Sigmoid colon (tissue), 7 donors: Measurements from ENCODE around the gene RB1. TPM values are rescaled to one million over a fixed set of nuclear protein-coding genes. Genes with fewer than 3 reads are reported as not detected.
A peak's percentile ranks its signal among the peaks of the same experiment; 100 is the strongest.

Experiments used
- DNase-seq: peaks from one replicate; pipeline ENCODE4 v3.0.0-alpha.2; 2019
- H3K27ac ChIP-seq, 4 donors: fragments of 200-600 bp; sonication (generic); one replicate each; pipeline ENCODE4 v1.5.1; 2016 to 2019; ENCODE audit warnings: mild to moderate bottlenecking in 1 of 4
- H3K27me3 ChIP-seq, 3 donors: fragments of 200-600 bp; sonication (generic); one replicate each; pipeline ENCODE4 v1.5.1; 2019; ENCODE audit warnings: mild to moderate bottlenecking in 1 of 3
- H3K36me3 ChIP-seq, 4 donors: fragments of 200-600 bp; sonication (generic); one replicate each; pipeline ENCODE4 v1.5.1; 2016 to 2019
- H3K4me1 ChIP-seq, 4 donors: fragments of 200-600 bp; sonication (generic); one replicate each; pipeline ENCODE4 v1.5.1; 2017 to 2019
- H3K4me3 ChIP-seq, 4 donors: fragments of 200-600 bp; sonication (generic); one replicate each; pipeline ENCODE4 v1.5.1; 2017 to 2019; ENCODE audit warnings: mild to moderate bottlenecking in 2 of 4, moderate library complexity in 1 of 4
- H3K9me3 ChIP-seq, 4 donors: fragments of 200-600 bp in 3 of 4; sonication (generic) in 3 of 4; one replicate each; pipeline versions ENCODE4 v1.5.1 to v1.6.1; 2013 to 2019
- EP300 ChIP-seq, 4 donors: sonication (generic); formaldehyde crosslinking; IDR thresholded peaks; one replicate each; pipeline ENCODE4 v1.6.1; 2017; ENCODE audit warnings: antibody characterized with exemption in 4 of 4
- POLR2A ChIP-seq, 2 donors: fragments of 450-650 bp; IDR thresholded peaks; one replicate each; pipeline ENCODE4 v1.6.1; 2016; ENCODE audit warnings: antibody characterized with exemption in 2 of 2, mild to moderate bottlenecking in 2 of 2, moderate library complexity in 2 of 2
- POLR2AphosphoS5 ChIP-seq, 4 donors: sonication (generic); formaldehyde crosslinking; IDR thresholded peaks; one replicate each; pipeline ENCODE4 v1.6.1; 2017; ENCODE audit warnings: antibody characterized with exemption in 4 of 4
- WGBS, 2 donors: extraction: QIAGEN DNeasy Blood & Tissue Kit; methylation state at CpG; one replicate each; pipeline ENCODE4 v1.1.7; 2013; 5-methylcytosine and 5-hydroxymethylcytosine counted together
- intact Hi-C: fragments of 100-400 bp; cut with DNase I; formaldehyde crosslinking; loops from one replicate; pipeline ENCODE4 v1.15.1; 2023
- polyA plus RNA-seq, 3 donors: library from polyadenylated mRNA; stranded (reverse); fragments of 200-250 nt; gene quantifications; one replicate each; pipeline ENCODE4 v1.2.3, GENCODE V29; 2013
- total RNA-seq, 4 donors: library from RNA; depleted of rRNA; stranded (reverse); fragments of >200 nt; gene quantifications; one replicate each; pipeline ENCODE4 v1.1.0, GENCODE V29; 2016
- TF ChIP-seq, protein P1 (sequence below), 4 experiments: fragments of 450-650 bp in 3 of 4; fragments of 200-600 bp in 1 of 4; IDR thresholded peaks; one replicate each; pipeline ENCODE4 v1.5.1; 2016 to 2019; ENCODE audit warnings: antibody characterized with exemption in 4 of 4, mild to moderate bottlenecking in 3 of 4, moderate library complexity in 2 of 4
- donor health status: healthy with polysubstance abuse.
- donor health status: Bipolar disorder and iron deficiency.
- donor health status: healthy.

The RB1 gene
- total and polyA plus RNA-seq, 7 donors = 15.6 to 35.6 (median 31.1) TPM

DNA sequence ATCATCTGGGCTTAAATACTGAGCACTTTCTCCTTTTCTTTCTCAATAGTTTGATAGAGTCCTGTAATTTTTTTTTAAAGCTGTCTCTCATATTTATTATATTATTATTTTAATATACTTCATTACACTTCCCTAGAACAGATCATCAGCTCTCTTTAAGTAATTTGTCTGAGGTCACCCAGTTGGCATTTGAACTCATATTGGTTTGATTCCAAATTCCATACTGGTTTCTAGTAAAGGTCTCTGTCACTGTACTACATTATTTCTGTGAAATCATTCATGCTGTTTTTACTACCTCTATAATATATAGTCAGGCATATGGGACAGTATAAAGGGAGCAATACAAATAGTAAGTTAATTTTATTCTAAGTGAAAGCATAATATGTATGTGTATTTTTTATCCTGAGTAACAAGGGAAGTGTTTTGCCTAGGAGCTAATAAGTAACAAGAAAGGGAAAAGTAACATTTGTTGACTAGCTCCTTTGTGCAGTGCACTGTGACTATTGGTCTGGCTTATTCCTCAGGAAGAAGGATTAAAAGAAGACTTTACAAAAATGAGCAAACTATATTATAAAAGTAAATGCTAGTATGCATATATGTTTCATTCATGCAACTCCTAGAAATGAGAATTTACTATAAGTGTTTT is 95.0 kb downstream of the RB1 start:
- peaks cover 0 to 37% (median 22%) of the 10 kb centered on the region in 4 donors for H3K4me1 ChIP-seq
- peak overlapping the region in 1 of 4 donors; percentile 21 for H3K27ac ChIP-seq

DNA sequence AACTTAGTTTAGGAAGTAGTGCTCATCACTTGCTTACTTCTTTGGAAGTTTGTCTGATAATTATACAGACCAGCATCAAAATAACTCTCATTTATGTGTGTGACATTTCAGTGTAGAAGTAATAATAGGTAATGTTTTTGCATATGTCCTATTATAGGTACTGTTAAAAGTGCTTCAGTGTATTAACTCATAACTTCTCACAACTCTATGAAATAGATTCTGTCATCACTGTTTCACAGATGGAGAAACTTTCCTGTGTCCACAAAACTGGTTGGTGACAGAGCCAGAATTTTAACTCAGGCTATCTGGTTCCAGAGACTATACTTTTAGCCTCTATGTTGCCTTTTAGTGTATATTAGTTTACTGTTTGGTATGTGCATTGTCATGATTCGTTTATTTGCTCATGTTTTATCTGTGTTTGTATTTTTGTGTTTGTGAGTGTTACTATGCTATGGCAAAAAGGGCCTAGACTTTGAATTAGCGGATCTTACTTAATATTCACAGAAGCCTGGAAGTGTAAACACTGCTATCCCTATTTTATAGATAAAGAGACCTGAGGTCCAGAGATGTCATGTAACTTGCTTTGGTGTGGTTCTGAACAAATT is 96.6 kb downstream of the RB1 start:
- Histone ChIP-seq H3K27me3 (no peaks in the 10 kb centered on the region), H3K27ac (peak overlapping the region in 3 of 4 donors; percentile 36 to 69 (median 60)), H3K36me3 (peaks cover 0 to 5% (median 0%) of the 10 kb centered on the region in 4 donors), H3K9me3 (no peaks in the 10 kb centered on the region), H3K4me1 (peaks cover 0 to 44% (median 26%) of the 10 kb centered on the region in 4 donors), H3K4me3 (no peak overlapping the region)
- no peak for DNase-seq
- intact Hi-C loops = no loop called here
- WGBS, 2 donors = 74 to 81% methylated on average over 2 of the region's 2 CpGs
- TF ChIP-seq, protein P1, sequence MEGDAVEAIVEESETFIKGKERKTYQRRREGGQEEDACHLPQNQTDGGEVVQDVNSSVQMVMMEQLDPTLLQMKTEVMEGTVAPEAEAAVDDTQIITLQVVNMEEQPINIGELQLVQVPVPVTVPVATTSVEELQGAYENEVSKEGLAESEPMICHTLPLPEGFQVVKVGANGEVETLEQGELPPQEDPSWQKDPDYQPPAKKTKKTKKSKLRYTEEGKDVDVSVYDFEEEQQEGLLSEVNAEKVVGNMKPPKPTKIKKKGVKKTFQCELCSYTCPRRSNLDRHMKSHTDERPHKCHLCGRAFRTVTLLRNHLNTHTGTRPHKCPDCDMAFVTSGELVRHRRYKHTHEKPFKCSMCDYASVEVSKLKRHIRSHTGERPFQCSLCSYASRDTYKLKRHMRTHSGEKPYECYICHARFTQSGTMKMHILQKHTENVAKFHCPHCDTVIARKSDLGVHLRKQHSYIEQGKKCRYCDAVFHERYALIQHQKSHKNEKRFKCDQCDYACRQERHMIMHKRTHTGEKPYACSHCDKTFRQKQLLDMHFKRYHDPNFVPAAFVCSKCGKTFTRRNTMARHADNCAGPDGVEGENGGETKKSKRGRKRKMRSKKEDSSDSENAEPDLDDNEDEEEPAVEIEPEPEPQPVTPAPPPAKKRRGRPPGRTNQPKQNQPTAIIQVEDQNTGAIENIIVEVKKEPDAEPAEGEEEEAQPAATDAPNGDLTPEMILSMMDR (IDR thresholded peaks at IDR 0.05) = no peak
- TF ChIP-seq POLR2A (IDR thresholded peaks at IDR 0.05) (no peak), POLR2AphosphoS5 (IDR thresholded peaks at IDR 0.05) (no peak)

More for the DNA sequence above, 95.0 kb downstream of the RB1 start:
- DNase-seq = no peak
- H3K27me3 ChIP-seq = no peaks in the 10 kb centered on the region
- peaks cover 0 to 13% (median 2%) of the 10 kb centered on the region in 4 donors for H3K36me3 ChIP-seq
- H3K9me3 ChIP-seq = no peaks in the 10 kb centered on the region
- intact Hi-C loops = no loop called here
- no peak overlapping the region for H3K4me3 ChIP-seq
- TF ChIP-seq, protein P1 (IDR thresholded peaks at IDR 0.05) = no peak
- no peak for TF ChIP-seq EP300 (IDR thresholded peaks at IDR 0.05)
- TF ChIP-seq POLR2A (IDR thresholded peaks at IDR 0.05) = no peak
- no peak for TF ChIP-seq POLR2AphosphoS5 (IDR thresholded peaks at IDR 0.05)

DNA sequence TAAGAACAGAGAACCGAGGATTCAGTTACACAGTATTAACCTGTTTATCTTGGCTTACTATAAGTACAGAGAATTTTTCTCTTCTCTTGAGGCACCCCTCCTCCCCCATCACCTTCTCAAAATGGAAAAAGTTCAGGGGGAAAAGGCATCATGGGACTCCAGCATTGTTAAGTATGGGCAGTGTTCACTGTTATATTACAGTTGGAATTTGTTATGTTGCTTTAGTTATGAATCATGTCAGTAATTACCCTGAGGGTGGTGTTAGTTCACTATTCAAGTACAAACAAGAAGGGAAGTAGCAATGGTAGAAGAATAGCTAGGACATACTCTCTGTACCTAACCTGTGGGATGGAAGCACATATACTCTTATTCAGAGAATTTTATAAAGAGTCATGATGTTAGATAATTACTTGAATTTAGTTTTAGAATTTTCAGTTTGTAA is 97.3 kb downstream of the RB1 start:
- 22 to 43% methylated on average over 1 of the region's 1 CpG for WGBS, 2 donors
- no peaks in the 10 kb centered on the region for H3K9me3 ChIP-seq
- no peak for DNase-seq
- peak overlapping the region; percentile 1 to 69 (median 48) for H3K27ac ChIP-seq
- no peaks in the 10 kb centered on the region for H3K27me3 ChIP-seq
- intact Hi-C loops = no loop called here
- H3K4me1 ChIP-seq = peaks cover 0 to 44% (median 26%) of the 10 kb centered on the region in 4 donors
- TF ChIP-seq POLR2AphosphoS5 (IDR thresholded peaks at IDR 0.05) = peak in 1 of 4 donors; percentile 50
- TF ChIP-seq EP300 (IDR thresholded peaks at IDR 0.05) = no peak
- H3K36me3 ChIP-seq = no peaks in the 10 kb centered on the region
- no peak overlapping the region for H3K4me3 ChIP-seq

DNA sequence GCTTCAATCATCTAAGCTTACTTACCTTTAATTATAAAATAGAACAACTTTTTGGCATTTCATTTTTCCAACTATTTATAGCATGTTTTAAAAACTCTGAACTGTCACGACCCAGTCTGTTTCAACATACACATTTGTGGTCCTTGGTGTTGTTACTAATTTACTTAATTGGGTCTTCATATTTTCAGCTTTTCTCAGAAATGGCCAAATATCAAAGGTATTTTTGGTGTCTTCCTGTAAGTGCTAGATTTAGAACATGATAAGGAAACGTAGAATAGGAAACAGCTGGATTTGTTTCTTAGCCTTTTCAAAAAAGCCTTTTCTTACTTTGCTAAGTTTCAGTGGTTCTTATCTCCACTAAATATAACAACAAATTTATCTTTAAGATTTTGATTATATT is 97.9 kb downstream of the RB1 start:
- no peak for TF ChIP-seq POLR2AphosphoS5 (IDR thresholded peaks at IDR 0.05)
- TF ChIP-seq POLR2A (IDR thresholded peaks at IDR 0.05) = no peak
- TF ChIP-seq, protein P1 (IDR thresholded peaks at IDR 0.05) = no peak
- no peak for TF ChIP-seq EP300 (IDR thresholded peaks at IDR 0.05)
- DNase-seq = no peak
- Histone ChIP-seq H3K36me3 (no peaks in the 10 kb centered on the region), H3K9me3 (no peaks in the 10 kb centered on the region), H3K27me3 (no peaks in the 10 kb centered on the region), H3K4me1 (peaks cover 0 to 44% (median 26%) of the 10 kb centered on the region in 4 donors), H3K27ac (peak overlapping the region; percentile 1 to 69 (median 48)), H3K4me3 (no peak overlapping the region)
- 30 to 72% methylated on average over 2 of the region's 2 CpGs for WGBS, 2 donors
- intact Hi-C loops = no loop called here

DNA sequence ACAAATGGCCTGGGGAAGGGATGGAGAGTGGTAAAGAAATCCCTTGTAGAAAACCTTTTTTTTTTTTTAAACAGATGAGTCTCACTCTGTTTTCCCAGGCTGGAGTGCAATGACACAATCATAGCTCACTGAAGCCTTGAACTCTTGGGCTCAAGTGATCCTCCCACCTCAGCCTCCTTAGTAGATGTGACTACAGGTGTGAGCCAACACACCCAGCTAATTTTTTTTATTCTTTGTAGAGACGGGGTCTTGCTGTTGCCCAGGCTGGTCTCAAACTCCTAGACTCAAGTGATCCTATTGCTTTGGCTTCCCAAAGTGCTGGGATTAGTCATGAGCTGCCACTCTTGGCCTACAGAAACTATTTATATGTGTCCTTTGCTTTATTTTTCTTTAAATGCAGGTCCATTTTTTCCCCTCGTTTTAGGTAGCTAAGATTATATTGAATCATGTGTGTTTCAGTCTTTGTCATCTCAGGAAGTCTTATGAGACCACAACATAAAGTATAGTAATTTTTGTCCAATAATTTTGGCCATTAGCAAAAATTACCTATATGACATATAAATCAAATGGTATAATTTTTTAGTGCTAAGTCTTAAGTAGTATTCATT is 98.9 kb downstream of the RB1 start:
- no peaks in the 10 kb centered on the region for H3K36me3 ChIP-seq
- peak overlapping the region in 3 of 4 donors; percentile 62 to 69 (median 68) for H3K27ac ChIP-seq
- H3K4me1 ChIP-seq = peaks cover 0 to 44% (median 26%) of the 10 kb centered on the region in 4 donors
- H3K4me3 ChIP-seq = no peak overlapping the region
- intact Hi-C loops = no loop called here
- DNase-seq = no peak
- 61 to 75% methylated on average over 2 of the region's 2 CpGs for WGBS, 2 donors
- H3K27me3 ChIP-seq = no peaks in the 10 kb centered on the region
- no peaks in the 10 kb centered on the region for H3K9me3 ChIP-seq
- TF ChIP-seq, protein P1 (IDR thresholded peaks at IDR 0.05) = no peak
- no peak for TF ChIP-seq EP300 (IDR thresholded peaks at IDR 0.05)
- TF ChIP-seq POLR2AphosphoS5 (IDR thresholded peaks at IDR 0.05) = no peak
- TF ChIP-seq POLR2A (IDR thresholded peaks at IDR 0.05) = no peak
